Ishikawa (cell line): ENCODE results near the gene CD19.

Experiments used
- CEBPB ChIP-seq: IDR thresholded peaks from 2 replicates; pipeline ENCODE4 v1.6.1; 2012
- CREB1 ChIP-seq: IDR thresholded peaks from 2 replicates; pipeline ENCODE4 v1.6.1; 2012; ENCODE audit warnings: low read depth
- EGR1 ChIP-seq: IDR thresholded peaks from 2 replicates; pipeline ENCODE4 v1.6.1; 2012
- EP300 ChIP-seq: IDR thresholded peaks from 2 replicates; pipeline ENCODE4 v1.6.1; 2012; ENCODE audit warnings: borderline replicate concordance
- FOXM1 ChIP-seq: IDR thresholded peaks from 2 replicates; pipeline ENCODE4 v1.6.1; 2012; ENCODE audit warnings: low read depth, borderline replicate concordance
- MAX ChIP-seq: IDR thresholded peaks from 2 replicates; pipeline ENCODE4 v1.6.1; 2012
- NFIC ChIP-seq: IDR thresholded peaks from 2 replicates; pipeline ENCODE4 v1.6.1; 2012
- RAD21 ChIP-seq: IDR thresholded peaks from 2 replicates; pipeline ENCODE4 v1.6.1; 2012; ENCODE audit warnings: low read depth
- REST ChIP-seq: IDR thresholded peaks from 2 replicates; pipeline ENCODE4 v1.6.1; 2012; ENCODE audit warnings: low read depth, mild to moderate bottlenecking
- TAF1 ChIP-seq: IDR thresholded peaks from 2 replicates; pipeline ENCODE4 v1.6.1; 2012; ENCODE audit warnings: low read depth, mild to moderate bottlenecking
- TCF12 ChIP-seq: IDR thresholded peaks from 2 replicates; pipeline ENCODE4 v1.6.1; 2012; ENCODE audit warnings: low read depth
- TEAD4 ChIP-seq: IDR thresholded peaks from 2 replicates; pipeline ENCODE4 v1.6.1; 2012
- USF1 ChIP-seq: IDR thresholded peaks from 2 replicates; pipeline ENCODE4 v1.6.1; 2012
- YY1 ChIP-seq: IDR thresholded peaks from 2 replicates; pipeline ENCODE4 v1.6.1; 2012; ENCODE audit warnings: low read depth
- ZBTB7A ChIP-seq: IDR thresholded peaks from 2 replicates; pipeline ENCODE4 v1.6.1; 2012; ENCODE audit warnings: low read depth

CD19 gene

GRCh38 chr16:28905800-28906372, 25.9 kb upstream of the CD19 start:
- no peak for TF ChIP-seq YY1
- TF ChIP-seq TCF12, result no peak
- no peak for TF ChIP-seq TEAD4

- TF ChIP-seq EP300 (no peak), YY1 (no peak), NFIC (no peak), RAD21 (no peak), USF1 (no peak), MAX (no peak), FOXM1 (no peak), CEBPB (no peak), TAF1 (no peak), EGR1 (no peak), CREB1 (no peak), ZBTB7A (no peak), REST (no peak), TCF12 (no peak), TEAD4 (no peak)
Measured at GRCh38 chr16:28910086-28911031, 21.4 kb upstream of the CD19 start.

GRCh38 chr16:28912558-28912957, 19.2 kb upstream of the CD19 start:
- TF ChIP-seq TCF12 (no peak), FOXM1 (no peak), CEBPB (no peak), CREB1 (no peak), REST (no peak), RAD21 (no peak), EGR1 (no peak), ZBTB7A (no peak), MAX (no peak), NFIC (no peak), YY1 (no peak), EP300 (no peak)

- TF ChIP-seq ZBTB7A, result no peak
- TF ChIP-seq CEBPB, result no peak
- no peak for TF ChIP-seq YY1
- no peak for TF ChIP-seq CREB1
- TF ChIP-seq USF1, result no peak
- no peak for TF ChIP-seq REST
- no peak for TF ChIP-seq EP300
- TF ChIP-seq TAF1, result no peak
- TF ChIP-seq FOXM1, result no peak
- no peak for TF ChIP-seq MAX
- no peak for TF ChIP-seq EGR1
- no peak for TF ChIP-seq TEAD4
- TF ChIP-seq TCF12, result no peak
- no peak for TF ChIP-seq RAD21
- no peak for TF ChIP-seq NFIC
Measured at GRCh38 chr16:28913946-28914724, 17.6 kb upstream of the CD19 start.
